GM21786 (cell line): ENCODE results near the gene AKAP8L.

Experiments
- ATAC-seq: cut with Tn5 transposase; IDR thresholded peaks from one replicate; pipeline ENCODE4 v1.9.1; 2021; ENCODE audit not compliant: unreplicated experiment

Gene AKAP8L

GRCh38 chr19:15418579-15419412, at the start of gene AKAP8L:
AKAP8L (minus strand) TSS chr19:15418988; CDS start chr19:15418923, 65 bp downstream.
- peak; percentile 94 for ATAC-seq

DNA sequence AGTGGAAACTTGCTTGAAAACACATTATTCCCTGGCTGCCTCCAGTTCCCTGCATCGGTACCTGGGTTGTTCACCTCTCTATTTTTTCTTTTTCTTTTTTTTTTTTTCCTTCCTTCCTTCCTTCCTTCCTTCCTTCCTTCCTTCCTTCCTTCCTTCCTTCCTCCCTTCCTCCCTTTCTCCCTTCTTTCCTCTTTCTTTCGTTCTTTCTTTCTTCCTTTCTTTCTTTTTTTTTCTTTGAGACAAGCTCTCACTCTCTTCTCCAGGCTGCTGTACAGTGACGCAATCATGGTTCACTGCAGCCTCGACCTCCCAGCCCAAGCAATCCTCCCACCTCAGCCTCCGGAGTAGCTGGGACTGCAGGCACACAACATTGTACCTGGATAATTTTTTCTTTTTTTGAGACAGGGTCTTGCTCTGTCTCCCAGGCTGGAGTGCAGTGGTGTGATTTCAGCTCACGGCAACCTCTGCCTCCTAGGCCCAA, 49.0 kb upstream of the AKAP8L start:
- no peak for ATAC-seq

- peak; percentile 65 for ATAC-seq
These were observed 48.3 kb upstream of the AKAP8L start for GRCh38 chr19:15466851-15467733.

- no peak for ATAC-seq
These were observed 45.9 kb upstream of the AKAP8L start, which contains the start of gene RASAL3 for GRCh38 chr19:15464394-15465385. RASAL3 (minus strand) TSS chr19:15464544; CDS start chr19:15464358, 186 bp downstream.

- no peak for ATAC-seq
These were observed 45.1 kb upstream of the AKAP8L start for GRCh38 chr19:15463861-15464371.

DNA sequence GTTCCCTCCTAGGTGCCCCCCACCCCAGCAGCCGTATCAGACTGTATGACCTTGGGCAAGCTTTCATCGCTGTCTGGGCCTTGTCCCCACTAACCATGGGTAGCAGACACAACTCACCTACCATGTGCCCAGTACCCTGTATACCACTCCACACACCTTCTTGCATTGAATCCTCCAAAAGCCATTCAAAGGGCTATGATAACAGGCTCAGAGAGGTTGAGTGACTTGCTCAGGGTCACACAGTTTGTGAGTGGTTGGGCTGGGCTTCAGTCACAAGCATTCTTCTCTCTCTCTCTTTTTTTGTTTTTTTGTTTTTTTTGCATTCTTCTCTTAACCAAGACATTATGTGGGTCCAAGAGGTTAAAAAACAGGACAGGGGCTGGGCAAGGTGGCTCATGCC, 42.9 kb upstream of the AKAP8L start:
- ATAC-seq = no peak

DNA sequence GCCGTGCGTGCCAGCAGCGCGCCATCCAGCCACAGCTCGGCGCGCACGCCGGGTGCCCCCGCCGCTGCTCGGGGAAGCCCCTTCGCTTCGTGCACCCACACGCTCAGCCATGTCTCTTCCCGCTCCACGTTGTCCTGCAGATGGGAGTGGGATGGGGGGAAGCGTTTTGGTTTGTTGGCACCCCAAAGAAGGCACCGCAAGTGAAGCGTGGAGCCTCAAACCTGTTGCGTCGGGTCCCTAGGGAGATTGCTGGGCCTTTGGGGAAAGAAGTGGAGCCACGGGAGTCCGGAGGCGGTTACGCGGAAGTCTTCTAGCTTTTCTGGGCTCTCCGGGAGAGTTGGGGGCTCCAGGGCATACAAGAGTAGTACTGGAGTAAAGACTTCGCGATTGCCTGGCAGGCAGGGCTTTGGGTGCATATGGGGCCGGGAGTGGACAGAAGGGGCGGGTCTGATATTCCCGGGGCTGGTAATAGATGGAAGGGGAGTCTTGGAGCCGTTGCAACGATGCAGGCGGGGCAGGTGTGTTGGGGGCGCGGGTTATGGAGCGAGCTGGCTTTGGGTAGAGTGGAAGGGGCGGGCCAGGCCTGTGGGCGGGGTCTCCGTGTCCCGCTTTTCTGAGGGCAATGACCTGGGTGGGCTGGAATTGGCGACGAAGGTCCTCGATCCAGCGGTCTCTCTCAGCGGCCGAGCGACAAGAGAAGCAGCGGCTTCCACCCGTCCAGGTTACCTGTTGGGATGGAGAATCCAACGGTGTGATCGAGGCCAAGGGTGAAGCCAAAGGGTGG, 39.1 kb upstream of the AKAP8L start:
- no peak for ATAC-seq

- ATAC-seq = no peak
These were observed 38.3 kb upstream of the AKAP8L start for GRCh38 chr19:15456871-15457700.

- ATAC-seq = no peak
These were observed 37.7 kb upstream of the AKAP8L start for GRCh38 chr19:15456441-15456840.

- no peak for ATAC-seq
These were observed 37.2 kb upstream of the AKAP8L start for GRCh38 chr19:15455996-15456395.

DNA sequence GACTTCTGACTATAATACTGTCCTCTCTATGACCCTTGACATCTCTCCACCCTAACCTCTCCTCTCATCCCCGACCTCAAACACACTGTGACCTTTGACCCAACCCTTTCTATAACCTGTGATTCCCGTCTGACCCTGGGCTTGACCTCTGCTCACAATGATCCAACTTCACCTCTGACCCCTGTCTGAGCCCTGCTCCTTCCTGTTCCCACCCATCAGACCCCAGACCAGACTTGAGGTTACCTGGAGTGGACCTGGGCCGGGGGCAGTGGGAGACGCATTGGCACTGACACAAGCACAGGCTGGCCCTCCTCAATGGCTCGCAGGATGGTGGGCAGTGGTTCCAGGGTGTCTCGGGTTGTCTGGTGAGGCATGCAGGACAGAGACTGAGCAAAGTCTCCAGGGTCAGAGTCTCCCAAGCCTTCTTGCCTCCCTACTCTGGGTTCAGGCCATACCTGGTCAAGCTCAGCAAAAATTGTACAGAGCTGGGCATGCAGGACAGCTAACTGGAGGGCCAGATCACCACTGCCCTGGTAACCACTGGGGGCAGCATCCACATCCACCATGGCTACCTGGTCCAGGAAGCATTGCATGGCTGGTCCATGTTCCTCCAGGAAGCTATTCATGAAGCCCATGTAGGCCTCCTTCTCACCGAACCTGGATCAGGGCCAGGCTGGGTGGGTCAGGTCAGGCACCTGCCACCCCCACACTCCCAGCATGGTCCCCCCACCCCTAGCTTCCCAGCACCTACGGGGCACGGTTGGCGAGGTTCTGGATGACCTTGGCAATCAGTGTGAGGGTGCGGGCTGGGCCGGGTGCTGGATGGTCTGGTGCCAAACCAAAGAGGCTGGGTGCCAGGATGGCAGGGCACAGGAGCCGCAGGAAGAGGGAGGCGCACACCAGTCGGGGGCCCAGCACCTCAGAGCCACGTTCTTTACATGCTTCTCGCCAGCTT, 35.4 kb upstream of the AKAP8L start:
- ATAC-seq = no peak

DNA sequence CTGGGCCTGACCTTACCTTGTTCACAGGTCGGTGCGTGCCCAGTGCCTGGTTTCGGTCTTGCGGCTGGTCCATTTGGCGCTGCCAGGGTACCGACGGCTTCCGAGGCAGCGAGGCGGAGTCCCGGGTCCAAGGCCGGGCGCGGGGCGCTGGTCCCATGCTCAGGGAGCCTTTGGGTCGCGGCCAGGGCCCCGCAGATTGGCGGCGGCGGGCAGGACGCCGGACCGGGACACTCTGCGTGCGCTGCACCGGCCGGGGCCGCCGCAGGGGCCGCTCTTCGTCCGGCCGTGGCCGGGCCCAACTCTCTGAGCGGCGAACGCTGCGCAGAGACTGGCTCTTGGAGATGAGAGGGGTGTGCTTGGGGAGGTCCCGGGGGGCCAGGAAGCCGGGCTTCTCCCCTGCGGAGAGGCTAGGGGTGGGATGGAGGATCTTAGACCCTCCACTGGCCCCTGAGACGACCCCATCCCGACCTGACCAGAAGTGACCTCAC, 34.3 kb upstream of the AKAP8L start:
- no peak for ATAC-seq

DNA sequence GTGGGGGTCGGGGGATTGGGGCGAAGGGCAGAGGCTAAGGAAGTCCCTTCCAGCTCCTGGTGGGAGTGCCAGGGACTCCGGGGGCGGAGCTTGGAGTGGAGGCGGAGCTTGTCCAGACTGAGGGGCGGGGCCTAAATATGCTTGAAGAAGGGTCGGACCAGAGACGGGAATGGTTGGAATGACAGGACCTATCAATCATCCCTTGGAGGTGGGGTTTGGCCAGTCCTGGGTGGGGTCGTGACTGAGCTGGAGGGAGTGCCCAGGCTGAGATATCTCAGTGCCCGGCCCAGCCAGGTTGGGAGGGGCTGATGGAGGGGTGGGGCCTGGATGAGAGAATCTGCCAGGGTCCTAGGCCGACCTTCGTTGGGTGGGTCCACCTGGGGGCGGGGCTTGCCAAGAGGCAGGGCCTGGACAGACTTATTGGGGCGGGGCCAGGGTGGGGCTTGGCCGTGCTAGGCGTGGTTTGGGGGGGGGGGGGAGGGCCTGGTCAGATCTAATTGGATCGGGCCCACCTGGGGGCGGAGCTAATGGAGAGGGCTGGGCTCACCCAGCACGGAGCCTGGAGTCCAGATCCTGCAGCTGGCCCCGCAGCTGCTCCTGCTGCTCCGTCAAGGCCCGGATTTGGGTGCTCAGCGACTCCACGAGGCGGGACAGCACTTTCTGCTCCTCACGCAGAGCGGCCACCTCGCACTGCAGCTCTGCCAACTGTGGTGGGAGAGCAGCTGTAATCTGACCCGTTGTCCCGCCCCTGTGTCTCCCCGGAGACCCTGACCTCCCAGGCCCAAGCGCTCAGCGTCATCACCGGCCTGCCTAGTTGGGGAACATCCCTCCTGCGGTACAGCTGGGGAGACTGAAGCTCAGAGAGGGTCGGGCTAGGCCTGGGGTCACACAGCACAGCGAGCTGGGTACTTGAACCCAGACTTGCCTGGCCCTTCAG, 33.6 kb upstream of the AKAP8L start:
- ATAC-seq = no peak

DNA sequence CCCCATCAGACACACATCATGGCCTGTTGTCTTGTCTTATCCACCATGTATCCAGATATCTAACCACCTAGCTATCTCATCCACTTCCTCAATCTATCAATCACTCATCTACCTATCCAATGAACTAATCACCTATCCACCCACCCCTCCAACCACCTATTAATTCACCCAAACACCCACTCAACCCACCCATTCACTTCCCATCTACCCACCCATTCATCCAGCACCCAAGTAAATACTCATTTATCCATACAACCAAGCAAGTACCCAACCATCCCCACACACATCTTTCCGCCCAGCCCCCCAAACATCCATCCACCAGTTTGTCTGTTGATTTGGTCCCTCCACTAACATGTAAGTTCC, 31.7 kb upstream of the AKAP8L start:
- no peak for ATAC-seq

DNA sequence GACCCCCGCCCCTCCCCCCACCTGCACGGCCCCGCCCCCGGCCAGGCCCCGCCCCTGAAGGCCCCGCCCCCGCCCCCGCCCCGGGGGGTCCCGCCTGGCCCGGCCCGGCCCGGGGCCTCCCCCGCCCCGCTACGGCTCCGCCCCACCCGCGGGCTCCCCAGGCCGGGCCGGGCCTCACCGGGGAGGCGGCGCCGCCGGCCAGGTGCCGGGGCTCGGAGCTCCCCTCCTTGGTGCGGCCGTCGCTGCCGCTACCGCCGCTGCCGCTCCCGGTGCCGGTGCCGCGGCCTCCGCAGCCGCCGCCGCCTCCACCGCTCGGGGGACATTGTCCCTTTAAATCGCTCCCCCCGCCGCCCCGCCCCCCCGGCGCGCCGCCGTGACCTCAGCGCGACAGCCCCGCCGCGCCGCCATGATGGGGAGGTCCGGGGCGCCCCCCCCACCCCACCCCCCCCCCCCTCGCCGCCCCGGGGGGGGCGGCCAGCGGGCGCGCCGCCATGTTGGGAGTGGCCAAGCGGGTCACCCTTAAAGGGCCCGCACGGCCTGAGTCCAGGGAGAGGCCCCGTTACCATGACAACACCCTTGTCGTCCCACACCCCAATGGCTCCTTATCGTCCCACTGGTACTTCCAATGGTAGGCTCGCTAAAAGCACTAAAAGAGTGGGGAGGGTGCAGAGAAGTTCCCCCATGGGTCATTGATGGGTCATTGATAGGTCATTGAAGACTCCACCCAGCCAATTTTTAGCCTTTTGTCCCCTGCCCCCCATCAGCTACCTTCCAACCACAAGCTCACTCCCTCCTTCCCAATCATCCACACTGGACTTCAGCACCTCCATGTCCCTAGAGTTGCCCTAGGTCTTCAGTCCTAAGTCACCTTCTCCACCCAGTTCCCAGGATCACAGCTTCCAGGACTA, 31.1 kb upstream of the AKAP8L start, which contains the start of gene WIZ:
TSS of gene WIZ (minus strand) at position 337 of the 908 bp plus-strand sequence. CDS start 1,649 bp downstream, outside the sequence.
- ATAC-seq = no peak
